Measurements from ENCODE around the gene RALGAPA1. TPM values are rescaled to one million over a fixed set of nuclear protein-coding genes. Genes with fewer than 3 reads are reported as not detected.

RALGAPA1 gene
- total RNA-seq, 1 donor from 2014 or later = 31.1 TPM

DNA sequence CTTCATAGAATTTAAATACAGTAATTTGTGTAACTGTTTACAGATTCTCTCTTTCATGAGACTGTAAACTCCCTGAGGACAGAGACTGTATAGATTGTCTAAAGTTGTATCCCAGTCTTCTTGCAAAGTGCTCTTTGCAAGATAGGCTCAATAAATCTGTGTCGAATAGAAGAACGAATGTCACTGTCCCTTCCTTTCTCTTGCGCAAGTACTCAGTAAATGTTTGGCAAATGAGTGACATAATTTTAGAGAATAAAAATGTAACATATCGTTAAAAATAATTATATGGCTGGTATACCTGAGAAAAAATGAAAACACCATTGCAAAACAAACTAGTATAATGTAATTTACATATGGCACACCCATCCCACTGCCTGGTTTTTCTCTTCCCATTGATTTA, 1.9 kb upstream of the RALGAPA1 start:
- H3K36me3 ChIP-seq (ENCODE audit: control insufficient read depth, insufficient read depth, low read length) = no peaks in the 10 kb centered on the region
- no peak for DNase-seq (ENCODE audit: low read depth)
- no peaks in the 10 kb centered on the region for H3K27me3 ChIP-seq (ENCODE audit: control insufficient read depth, insufficient read depth, low read length)
- no peak overlapping the region for H3K4me3 ChIP-seq (ENCODE audit: low read depth, low read length)
- TF ChIP-seq, protein P1, sequence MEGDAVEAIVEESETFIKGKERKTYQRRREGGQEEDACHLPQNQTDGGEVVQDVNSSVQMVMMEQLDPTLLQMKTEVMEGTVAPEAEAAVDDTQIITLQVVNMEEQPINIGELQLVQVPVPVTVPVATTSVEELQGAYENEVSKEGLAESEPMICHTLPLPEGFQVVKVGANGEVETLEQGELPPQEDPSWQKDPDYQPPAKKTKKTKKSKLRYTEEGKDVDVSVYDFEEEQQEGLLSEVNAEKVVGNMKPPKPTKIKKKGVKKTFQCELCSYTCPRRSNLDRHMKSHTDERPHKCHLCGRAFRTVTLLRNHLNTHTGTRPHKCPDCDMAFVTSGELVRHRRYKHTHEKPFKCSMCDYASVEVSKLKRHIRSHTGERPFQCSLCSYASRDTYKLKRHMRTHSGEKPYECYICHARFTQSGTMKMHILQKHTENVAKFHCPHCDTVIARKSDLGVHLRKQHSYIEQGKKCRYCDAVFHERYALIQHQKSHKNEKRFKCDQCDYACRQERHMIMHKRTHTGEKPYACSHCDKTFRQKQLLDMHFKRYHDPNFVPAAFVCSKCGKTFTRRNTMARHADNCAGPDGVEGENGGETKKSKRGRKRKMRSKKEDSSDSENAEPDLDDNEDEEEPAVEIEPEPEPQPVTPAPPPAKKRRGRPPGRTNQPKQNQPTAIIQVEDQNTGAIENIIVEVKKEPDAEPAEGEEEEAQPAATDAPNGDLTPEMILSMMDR (IDR thresholded peaks at IDR 0.05; ENCODE audit: insufficient read depth, low read length, poor library complexity, severe bottlenecking) = no peak

DNA sequence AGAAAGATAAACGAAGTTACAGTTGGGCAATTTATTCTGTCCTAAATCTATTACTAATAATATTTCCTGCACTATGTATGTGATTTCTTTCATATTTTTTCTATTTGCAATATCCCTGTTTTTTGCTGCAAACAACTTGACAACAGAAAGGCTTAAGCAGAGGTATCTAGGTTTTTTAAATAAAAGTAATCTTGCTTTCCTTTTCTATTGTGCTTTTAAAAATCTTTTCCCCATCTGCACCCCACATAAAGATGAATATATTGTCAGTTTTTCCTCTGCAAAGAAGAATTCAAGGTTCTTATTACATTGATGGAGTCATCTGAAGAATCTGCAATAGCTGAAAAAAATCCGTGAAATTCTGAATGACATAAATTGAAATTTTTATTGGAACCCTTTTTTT, 502 bp upstream of the RALGAPA1 start:
- TF ChIP-seq, protein P1 (IDR thresholded peaks at IDR 0.05; ENCODE audit: insufficient read depth, low read length, poor library complexity, severe bottlenecking) = no peak
- no peak for DNase-seq (ENCODE audit: low read depth)
- Histone ChIP-seq H3K4me3 (ENCODE audit: low read depth, low read length) (peak overlapping the region; percentile 0), H3K36me3 (ENCODE audit: control insufficient read depth, insufficient read depth, low read length) (no peaks in the 10 kb centered on the region), H3K27me3 (ENCODE audit: control insufficient read depth, insufficient read depth, low read length) (no peaks in the 10 kb centered on the region)

DNA sequence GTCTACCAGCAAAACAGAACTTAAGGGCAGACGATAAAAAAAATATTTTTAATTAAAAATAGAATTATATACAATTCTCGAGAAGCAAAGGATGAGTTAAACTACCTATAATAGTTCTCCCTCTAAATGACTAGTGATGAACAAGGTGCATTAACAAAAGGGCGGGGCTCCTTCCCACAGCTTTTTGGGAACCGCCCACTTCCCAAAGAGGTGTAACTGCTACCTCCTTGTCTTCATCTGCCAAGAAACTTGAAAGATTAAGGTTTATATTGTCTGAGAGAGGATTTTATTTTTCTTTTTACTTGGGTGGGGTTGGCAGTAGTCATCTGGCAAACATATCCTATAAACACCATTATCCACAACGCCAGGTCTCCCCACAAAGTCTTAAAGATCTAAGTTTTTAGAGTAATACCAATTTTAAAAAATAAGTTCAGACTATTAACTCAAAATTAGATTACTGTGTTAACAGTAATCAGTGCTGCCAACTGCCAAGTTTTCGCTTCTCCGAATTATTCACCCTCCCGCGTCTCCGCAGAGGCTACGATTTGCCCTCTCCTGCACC, 938 bp downstream of the RALGAPA1 start:
- Histone ChIP-seq H3K36me3 (ENCODE audit: control insufficient read depth, insufficient read depth, low read length) (no peaks in the 10 kb centered on the region), H3K27me3 (ENCODE audit: control insufficient read depth, insufficient read depth, low read length) (no peaks in the 10 kb centered on the region), H3K4me3 (ENCODE audit: low read depth, low read length) (peak overlapping the region; percentile 87)
- TF ChIP-seq, protein P1 (IDR thresholded peaks at IDR 0.05; ENCODE audit: insufficient read depth, low read length, poor library complexity, severe bottlenecking) = no peak
- no peak for DNase-seq (ENCODE audit: low read depth)

DNA sequence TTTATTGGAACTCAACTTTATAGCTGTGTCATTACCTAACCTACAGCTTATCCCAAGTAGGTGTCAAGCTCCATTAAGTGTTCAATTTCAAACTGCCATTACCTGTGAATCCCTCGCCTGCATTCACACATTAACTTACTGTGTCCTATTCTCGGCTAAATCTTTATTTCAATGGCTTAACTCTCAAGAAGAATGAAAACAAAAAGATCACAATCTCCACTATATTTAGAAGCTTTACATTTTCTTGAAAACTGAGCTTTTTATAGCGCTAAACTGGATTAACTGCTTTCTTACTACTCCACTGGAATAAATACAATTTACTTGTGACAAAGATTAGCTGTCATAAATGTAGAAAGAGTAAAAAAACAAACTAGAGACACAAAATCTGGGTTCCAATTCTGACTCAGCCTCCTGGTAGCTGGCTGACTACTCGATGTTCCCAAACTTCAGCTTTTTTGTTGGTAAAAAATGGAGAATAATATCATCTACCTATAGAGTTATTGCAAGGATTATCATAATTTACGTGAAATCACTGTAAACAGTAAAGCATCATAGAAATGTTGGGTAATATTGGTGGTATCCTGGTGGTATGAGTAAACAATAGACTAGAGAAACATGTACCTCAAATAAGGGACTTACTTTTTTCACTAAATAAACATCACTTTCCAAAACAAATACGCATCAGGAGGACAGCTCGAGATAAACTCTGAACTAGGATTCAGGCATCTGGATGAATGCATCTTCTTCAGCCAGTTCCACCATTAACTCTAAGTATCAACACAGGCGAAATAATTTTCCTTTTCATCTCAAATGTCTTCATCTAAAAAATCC, 1.7 kb downstream of the RALGAPA1 start:
- DNase-seq (ENCODE audit: low read depth) = no peak
- H3K4me3 ChIP-seq (ENCODE audit: low read depth, low read length) = no peak overlapping the region
- TF ChIP-seq, protein P1 (IDR thresholded peaks at IDR 0.05; ENCODE audit: insufficient read depth, low read length, poor library complexity, severe bottlenecking) = no peak
- no peaks in the 10 kb centered on the region for H3K36me3 ChIP-seq (ENCODE audit: control insufficient read depth, insufficient read depth, low read length)
- H3K27me3 ChIP-seq (ENCODE audit: control insufficient read depth, insufficient read depth, low read length) = no peaks in the 10 kb centered on the region

DNA sequence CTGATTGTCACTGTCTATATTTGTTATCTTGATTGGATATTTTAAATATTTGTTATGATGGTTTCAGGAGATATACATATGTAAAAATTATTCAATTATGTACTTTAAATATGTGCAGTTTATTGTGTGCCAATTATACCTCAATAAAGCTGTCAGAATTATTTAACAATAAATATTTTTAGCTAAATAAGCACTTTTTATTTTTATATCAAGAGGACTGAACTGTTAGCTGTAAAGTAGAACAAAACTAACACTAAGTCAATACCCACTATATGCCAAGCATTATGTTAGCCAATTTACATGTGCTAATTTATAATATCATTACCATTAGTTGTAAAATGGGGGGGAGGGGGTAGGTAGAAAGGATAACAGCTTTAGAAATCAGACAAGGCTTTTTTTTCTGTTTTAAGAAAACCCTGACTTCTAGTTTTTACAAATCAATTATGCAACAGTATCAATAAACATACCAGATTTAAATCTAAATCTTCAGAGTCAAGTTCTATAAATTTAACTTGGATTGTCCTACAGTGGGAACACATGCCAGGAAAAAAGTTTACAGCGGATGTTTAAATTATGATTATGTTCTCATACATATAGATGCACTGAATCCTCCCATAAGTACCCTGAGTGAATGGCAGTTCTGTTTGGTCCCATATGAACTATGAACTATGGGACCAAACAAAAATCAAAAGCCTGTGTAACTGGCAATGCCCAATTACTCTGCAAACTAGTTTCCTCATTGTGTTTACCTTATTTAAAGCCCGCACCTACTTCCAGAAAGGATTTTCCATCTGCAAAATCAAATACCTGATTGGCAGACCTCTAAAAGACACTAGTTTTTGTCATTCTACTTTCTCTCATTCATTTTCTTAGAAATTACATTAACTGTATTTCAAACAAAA, 2.8 kb downstream of the RALGAPA1 start:
- no peak for DNase-seq (ENCODE audit: low read depth)
- Histone ChIP-seq H3K36me3 (ENCODE audit: control insufficient read depth, insufficient read depth, low read length) (no peaks in the 10 kb centered on the region), H3K4me3 (ENCODE audit: low read depth, low read length) (no peak overlapping the region), H3K27me3 (ENCODE audit: control insufficient read depth, insufficient read depth, low read length) (no peaks in the 10 kb centered on the region)
- TF ChIP-seq, protein P1 (IDR thresholded peaks at IDR 0.05; ENCODE audit: insufficient read depth, low read length, poor library complexity, severe bottlenecking) = no peak
